DOHH2 (cell line): Measurements from ENCODE around the gene SPACA6.
"Not testable (repeated sequence)": the region's sequence is repeated elsewhere in the genome, so short reads cannot be mapped to it uniquely, and the experiment has no call there.

Experiments used
- H3F3A ChIP-seq: fragments of 200-600 bp; sonication (generic), shearing (Covaris generic); 2 replicates; pipeline ENCODE4 v1.6.0; 2016; ENCODE audit warnings: antibody characterized with exemption, mild to moderate bottlenecking; ENCODE audit not compliant: control insufficient read depth, insufficient read depth
- H3K27ac ChIP-seq: fragments of 200-600 bp; sonication (generic); 2 replicates; pipeline ENCODE4 v1.5.1; 2014; ENCODE audit warnings: low read depth, mild to moderate bottlenecking, low read length, moderate library complexity
- H3K27me3 ChIP-seq: fragments of 200-600 bp; sonication (generic); 2 replicates; pipeline ENCODE4 v1.6.1; 2014; ENCODE audit warnings: mild to moderate bottlenecking, low read length, mixed read lengths; ENCODE audit not compliant: control insufficient read depth
- H3K36me3 ChIP-seq: fragments of 200-600 bp; sonication (generic); 2 replicates; pipeline ENCODE4 v1.6.1; 2014; ENCODE audit warnings: mild to moderate bottlenecking, low read length, moderate library complexity, mixed read lengths; ENCODE audit not compliant: control insufficient read depth
- H3K4me1 ChIP-seq: fragments of 200-600 bp; sonication (generic); 2 replicates; pipeline ENCODE4 v1.6.1; 2014; ENCODE audit warnings: mild to moderate bottlenecking, low read length, mixed read lengths; ENCODE audit not compliant: control insufficient read depth
- H3K4me2 ChIP-seq: fragments of 200-600 bp; sonication (generic); 2 replicates; pipeline ENCODE4 v1.6.0; 2014; ENCODE audit warnings: mild to moderate bottlenecking, low read length, moderate library complexity
- H3K4me3 ChIP-seq: fragments of 200-600 bp; sonication (generic); 2 replicates; pipeline ENCODE4 v1.5.1; 2014; ENCODE audit warnings: mild to moderate bottlenecking, low read length, mixed read lengths
- H3K79me2 ChIP-seq: fragments of 200-600 bp; sonication (generic); 2 replicates; pipeline ENCODE4 v1.6.1; 2014; ENCODE audit warnings: mild to moderate bottlenecking, low read length, mixed read lengths; ENCODE audit not compliant: control insufficient read depth
- H3K9me2 ChIP-seq: fragments of 200-600 bp; sonication (generic); replicated peaks from 2 replicates; pipeline ENCODE4 v1.6.1; 2014; ENCODE audit warnings: mild to moderate bottlenecking, low read length, mixed read lengths; ENCODE audit not compliant: control insufficient read depth
- H3K9me3 ChIP-seq: fragments of 200-600 bp; sonication (generic); 2 replicates; pipeline ENCODE4 v1.6.1; 2014; ENCODE audit warnings: antibody characterized with exemption, low read length, mixed read lengths; ENCODE audit not compliant: control insufficient read depth, insufficient read depth
- H4K20me1 ChIP-seq: fragments of 200-600 bp; sonication (generic); 2 replicates; pipeline ENCODE4 v1.6.0; 2014; ENCODE audit warnings: low read depth, mild to moderate bottlenecking, antibody characterized with exemption, low read length, moderate library complexity; ENCODE audit not compliant: control insufficient read depth, insufficient read depth
- EZH2phosphoT487 ChIP-seq: fragments of 200-600 bp; sonication (generic); IDR thresholded peaks from 2 replicates; pipeline ENCODE4 v1.6.1; 2017; ENCODE audit warnings: borderline replicate concordance, mild to moderate bottlenecking, antibody characterized with exemption, low read length, moderate library complexity, mixed read lengths
- TF ChIP-seq, protein P1 (sequence below): fragments of 200-600 bp; sonication (generic); IDR thresholded peaks from one replicate; pipeline ENCODE4 v1.5.1; 2014; ENCODE audit warnings: antibody characterized with exemption, mild to moderate bottlenecking, low read depth, low read length; ENCODE audit not compliant: poor library complexity, severe bottlenecking

Gene SPACA6, protein sequence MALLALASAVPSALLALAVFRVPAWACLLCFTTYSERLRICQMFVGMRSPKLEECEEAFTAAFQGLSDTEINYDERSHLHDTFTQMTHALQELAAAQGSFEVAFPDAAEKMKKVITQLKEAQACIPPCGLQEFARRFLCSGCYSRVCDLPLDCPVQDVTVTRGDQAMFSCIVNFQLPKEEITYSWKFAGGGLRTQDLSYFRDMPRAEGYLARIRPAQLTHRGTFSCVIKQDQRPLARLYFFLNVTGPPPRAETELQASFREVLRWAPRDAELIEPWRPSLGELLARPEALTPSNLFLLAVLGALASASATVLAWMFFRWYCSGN

DNA sequence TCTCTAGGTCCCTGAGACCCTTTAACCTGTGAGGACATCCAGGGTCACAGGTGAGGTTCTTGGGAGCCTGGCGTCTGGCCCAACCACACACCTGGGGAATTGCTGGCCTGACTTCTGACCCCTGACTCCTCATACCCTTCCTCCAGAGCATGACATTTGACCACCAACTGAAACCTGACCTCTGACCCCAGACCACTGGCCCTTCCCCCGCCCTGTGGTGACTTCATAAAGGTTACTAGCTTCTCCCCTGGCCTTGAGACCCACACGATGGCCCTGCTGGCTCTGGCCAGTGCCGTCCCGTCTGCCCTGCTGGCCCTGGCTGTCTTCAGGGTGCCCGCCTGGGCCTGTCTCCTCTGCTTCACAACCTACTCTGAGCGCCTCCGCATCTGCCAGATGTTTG is at the start of gene SPACA6:
TSS of gene SPACA6 (plus strand) at position 71 of the 400 bp plus-strand sequence. CDS start at position 268, 197 bp downstream.
- Histone ChIP-seq H3K9me3 (no peaks in the 10 kb centered on the region), H3K27ac (no peak within 1 kb of the TSS), H3K27me3 (peaks cover 6% of the 10 kb centered on the region), H3K79me2 (no peaks in the 10 kb centered on the region), H3K9me2 (no peaks in the 10 kb centered on the region), H3F3A (no peaks in the 10 kb centered on the region), H3K36me3 (no peaks in the 10 kb centered on the region), H4K20me1 (no peaks in the 10 kb centered on the region), H3K4me2 (no peak within 1 kb of the TSS), H3K4me1 (peaks cover 27% of the 10 kb centered on the region), H3K4me3 (no peak within 1 kb of the TSS)
- TF ChIP-seq EZH2phosphoT487: no peak
- TF ChIP-seq, protein P1, sequence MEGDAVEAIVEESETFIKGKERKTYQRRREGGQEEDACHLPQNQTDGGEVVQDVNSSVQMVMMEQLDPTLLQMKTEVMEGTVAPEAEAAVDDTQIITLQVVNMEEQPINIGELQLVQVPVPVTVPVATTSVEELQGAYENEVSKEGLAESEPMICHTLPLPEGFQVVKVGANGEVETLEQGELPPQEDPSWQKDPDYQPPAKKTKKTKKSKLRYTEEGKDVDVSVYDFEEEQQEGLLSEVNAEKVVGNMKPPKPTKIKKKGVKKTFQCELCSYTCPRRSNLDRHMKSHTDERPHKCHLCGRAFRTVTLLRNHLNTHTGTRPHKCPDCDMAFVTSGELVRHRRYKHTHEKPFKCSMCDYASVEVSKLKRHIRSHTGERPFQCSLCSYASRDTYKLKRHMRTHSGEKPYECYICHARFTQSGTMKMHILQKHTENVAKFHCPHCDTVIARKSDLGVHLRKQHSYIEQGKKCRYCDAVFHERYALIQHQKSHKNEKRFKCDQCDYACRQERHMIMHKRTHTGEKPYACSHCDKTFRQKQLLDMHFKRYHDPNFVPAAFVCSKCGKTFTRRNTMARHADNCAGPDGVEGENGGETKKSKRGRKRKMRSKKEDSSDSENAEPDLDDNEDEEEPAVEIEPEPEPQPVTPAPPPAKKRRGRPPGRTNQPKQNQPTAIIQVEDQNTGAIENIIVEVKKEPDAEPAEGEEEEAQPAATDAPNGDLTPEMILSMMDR: no peak

DNA sequence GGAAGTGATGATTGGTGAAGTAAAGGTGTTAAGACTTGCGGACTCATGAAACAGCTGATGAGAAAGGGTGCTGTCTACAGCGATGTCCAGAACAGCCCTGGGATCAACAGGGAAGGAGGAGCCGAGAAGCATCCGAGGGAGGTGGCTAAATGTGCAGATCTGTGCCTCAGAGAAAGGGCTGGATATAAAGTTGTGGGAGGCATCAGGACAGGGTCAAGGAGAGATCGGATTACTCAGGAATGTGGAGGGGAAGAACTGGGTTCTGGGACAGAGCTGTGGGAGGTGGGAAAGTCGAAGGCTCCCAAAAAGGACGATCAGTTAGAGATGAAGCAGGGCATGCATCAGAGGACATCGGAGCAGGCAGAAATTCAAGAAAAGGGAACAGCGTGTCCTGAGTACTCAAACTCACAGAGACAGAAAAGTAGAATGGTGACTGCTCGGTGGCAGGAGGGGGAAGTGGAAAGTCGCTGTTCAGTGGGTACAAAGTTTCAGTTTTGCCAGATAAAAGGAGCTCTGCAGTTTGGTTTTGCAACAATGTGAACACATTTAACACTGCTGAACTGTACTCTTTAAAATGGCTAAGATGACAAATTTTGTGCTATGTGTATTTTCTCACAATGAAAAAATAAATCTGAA is 48.4 kb upstream of the SPACA6 start:
- no peak for TF ChIP-seq EZH2phosphoT487
- TF ChIP-seq, protein P1: no peak
- H3K36me3 ChIP-seq: no peaks in the 10 kb centered on the region

DNA sequence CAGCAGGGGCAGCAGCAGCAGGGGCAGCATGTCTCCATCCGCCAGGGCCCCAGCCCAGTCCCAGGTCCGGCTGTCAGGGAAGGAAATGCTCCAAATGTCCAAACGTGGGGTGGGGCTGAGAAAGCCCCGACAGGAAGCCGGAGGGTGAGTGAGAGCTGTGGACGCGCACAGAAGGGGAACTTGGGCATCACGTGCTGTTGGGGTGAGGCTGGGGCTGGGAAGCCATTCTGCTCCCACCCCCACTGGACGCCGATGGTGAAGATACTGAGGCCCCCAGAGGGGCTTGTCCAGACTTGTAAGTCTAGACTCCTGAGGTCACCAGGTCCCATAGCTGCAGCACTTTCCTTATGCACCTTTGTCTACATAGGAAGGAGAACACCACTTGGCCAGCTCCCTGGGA is 46.4 kb upstream of the SPACA6 start, which contains the start of gene SIGLEC14:
TSS of gene SIGLEC14 (minus strand) at position 96 of the 400 bp plus-strand sequence. CDS start at position 30, 66 bp downstream.
- H4K20me1 ChIP-seq, H3F3A ChIP-seq, H3K4me2 ChIP-seq, H3K27ac ChIP-seq, H3K9me3 ChIP-seq, H3K4me3 ChIP-seq, H3K9me2 ChIP-seq, H3K27me3 ChIP-seq, H3K79me2 ChIP-seq, H3K36me3 ChIP-seq: not testable (repeated sequence)
- peaks cover 11% of the 10 kb centered on the region for H3K4me1 ChIP-seq

More for the DNA sequence above, 48.4 kb upstream of the SPACA6 start:
- no peak overlapping the region for H3K4me2 ChIP-seq
- H4K20me1 ChIP-seq: no peaks in the 10 kb centered on the region
- peaks cover 9% of the 10 kb centered on the region for H3K27me3 ChIP-seq
- H3K4me3 ChIP-seq: no peak overlapping the region
- no peaks in the 10 kb centered on the region for H3K9me3 ChIP-seq
- no peak overlapping the region for H3K27ac ChIP-seq
- no peaks in the 10 kb centered on the region for H3K79me2 ChIP-seq
- H3K4me1 ChIP-seq: no peaks in the 10 kb centered on the region
- H3K9me2 ChIP-seq: no peaks in the 10 kb centered on the region
- H3F3A ChIP-seq: no peaks in the 10 kb centered on the region

DNA sequence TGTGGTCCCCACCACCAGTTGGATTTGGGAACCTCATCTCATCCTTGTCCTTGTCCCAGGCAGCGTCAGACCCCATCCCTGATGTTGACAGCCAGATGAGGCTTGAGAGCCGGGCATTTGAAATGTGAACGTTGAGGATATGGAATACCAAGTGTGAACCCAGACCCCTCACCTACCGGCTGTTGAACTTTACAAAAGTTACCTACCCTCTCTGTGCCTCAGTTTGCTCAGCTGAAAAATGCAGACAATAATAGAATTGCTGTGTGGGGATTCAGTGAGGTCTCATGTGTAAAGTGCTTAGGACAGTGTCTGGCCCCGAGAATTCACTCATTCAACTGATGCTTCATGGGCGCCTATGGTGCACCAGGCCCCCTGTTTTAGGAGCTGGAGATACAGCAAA is 45.8 kb upstream of the SPACA6 start:
- no peaks in the 10 kb centered on the region for H3F3A ChIP-seq
- H3K4me3 ChIP-seq: no peak overlapping the region
- TF ChIP-seq, protein P1: no peak
- no peak for TF ChIP-seq EZH2phosphoT487
- H3K36me3 ChIP-seq: no peaks in the 10 kb centered on the region
- H3K4me2 ChIP-seq: no peak overlapping the region
- H3K27me3 ChIP-seq: peaks cover 9% of the 10 kb centered on the region
- H3K4me1 ChIP-seq: peaks cover 14% of the 10 kb centered on the region
- no peaks in the 10 kb centered on the region for H3K9me2 ChIP-seq
- no peaks in the 10 kb centered on the region for H3K9me3 ChIP-seq
- no peak overlapping the region for H3K27ac ChIP-seq
- H4K20me1 ChIP-seq: no peaks in the 10 kb centered on the region
- no peaks in the 10 kb centered on the region for H3K79me2 ChIP-seq
